Dermis blood vessel endothelial cell (primary cell): Measurements from ENCODE around the gene KRT39. TPM values are rescaled to one million over a fixed set of nuclear protein-coding genes. Genes with fewer than 3 reads are reported as not detected.
"Not testable (repeated sequence)": the region's sequence is repeated elsewhere in the genome, so short reads cannot be mapped to it uniquely, and the experiment has no call there.

ENCODE experiments used
- DNase-seq: peaks from one replicate; pipeline ENCODE4 v3.0.0; 2010
- total RNA-seq: library from RNA; depleted of rRNA; stranded (reverse); fragments of >200 nt; gene quantifications from 2 replicates; pipeline ENCODE4 v1.2.3, GENCODE V29; 2014

KRT39 gene
- not detected in 2 replicates for total RNA-seq

DNA sequence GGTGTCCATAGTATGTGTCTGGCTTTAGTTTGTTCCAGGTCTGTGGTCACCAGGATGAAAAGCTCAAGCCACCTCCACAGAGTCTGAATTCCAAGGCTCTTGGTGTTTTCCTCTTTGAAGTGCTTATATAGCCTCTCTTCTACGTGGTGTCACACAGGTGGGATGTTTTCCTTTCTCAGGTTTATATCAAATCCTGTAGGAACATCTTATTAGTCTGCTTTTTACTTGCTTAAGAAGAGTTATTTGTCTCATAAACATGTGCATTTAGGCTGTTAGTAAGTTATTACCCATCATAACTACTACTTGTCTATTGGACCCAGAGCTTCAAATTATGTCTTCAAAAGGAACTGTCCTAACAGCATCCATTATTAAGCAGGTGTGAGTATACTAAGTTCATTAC, at the start of gene KRT39:
TSS of gene KRT39 (minus strand) at position 101 of the 400 bp plus-strand sequence. CDS start at position 9, 92 bp downstream.
- DNase-seq = no peak

DNA sequence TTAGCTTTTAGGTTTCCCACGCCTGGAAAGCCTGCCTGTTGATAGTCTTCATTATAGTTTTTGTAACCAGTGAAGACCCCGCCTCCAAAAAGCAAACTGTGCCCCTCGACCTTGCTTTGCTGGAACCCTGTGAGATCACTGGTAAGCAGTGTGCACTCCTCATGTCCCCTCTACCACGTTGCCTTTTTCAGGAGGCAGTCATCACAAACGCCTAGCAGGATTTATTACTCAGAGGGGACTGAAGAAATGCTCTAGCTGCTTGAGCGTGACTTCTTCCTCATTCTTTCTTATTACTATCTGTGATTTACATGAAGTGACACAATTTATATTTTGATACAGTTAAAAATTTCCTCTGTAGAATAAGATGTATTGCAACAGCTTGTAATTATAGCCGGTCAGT, 48.7 kb upstream of the KRT39 start:
- no peak for DNase-seq

DNA sequence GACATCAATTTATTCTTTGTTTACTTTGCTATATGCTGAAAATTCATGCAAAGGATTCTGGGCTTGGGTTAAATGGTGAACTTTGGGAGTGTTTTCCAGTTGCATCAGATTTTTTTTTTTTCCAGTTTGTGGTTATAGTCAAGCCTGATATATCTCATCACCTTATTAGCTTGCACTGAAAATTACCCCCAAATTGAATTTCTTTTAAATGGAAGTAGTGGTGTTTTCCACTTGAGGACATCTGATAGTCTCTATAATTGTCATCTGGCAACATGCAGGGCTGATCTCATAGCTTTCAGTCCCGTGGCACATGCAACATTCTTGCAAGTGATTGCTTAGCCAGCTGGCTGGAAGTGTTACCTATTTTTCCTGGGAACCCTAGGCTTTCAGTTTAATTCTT, 46.9 kb upstream of the KRT39 start:
- no peak for DNase-seq

DNA sequence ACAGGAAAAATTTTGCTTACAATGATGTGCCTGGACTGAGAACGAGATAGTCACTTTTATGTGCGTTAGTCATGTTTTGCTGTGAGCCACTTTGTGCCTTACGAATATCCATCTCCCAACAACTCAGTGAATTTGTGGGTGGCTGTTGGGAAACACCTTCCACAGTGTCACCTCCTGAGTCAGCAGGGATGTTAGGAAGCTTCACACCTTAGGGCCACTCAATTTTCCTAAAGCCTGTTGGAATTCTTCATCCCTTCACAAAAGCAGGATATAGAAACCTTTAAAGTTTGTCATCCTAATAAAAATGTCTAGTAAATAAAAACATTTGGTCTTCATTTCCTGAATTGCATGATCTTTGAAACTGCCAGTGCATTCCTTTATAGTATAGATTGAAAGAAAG, 46.4 kb upstream of the KRT39 start:
- no peak for DNase-seq

DNA sequence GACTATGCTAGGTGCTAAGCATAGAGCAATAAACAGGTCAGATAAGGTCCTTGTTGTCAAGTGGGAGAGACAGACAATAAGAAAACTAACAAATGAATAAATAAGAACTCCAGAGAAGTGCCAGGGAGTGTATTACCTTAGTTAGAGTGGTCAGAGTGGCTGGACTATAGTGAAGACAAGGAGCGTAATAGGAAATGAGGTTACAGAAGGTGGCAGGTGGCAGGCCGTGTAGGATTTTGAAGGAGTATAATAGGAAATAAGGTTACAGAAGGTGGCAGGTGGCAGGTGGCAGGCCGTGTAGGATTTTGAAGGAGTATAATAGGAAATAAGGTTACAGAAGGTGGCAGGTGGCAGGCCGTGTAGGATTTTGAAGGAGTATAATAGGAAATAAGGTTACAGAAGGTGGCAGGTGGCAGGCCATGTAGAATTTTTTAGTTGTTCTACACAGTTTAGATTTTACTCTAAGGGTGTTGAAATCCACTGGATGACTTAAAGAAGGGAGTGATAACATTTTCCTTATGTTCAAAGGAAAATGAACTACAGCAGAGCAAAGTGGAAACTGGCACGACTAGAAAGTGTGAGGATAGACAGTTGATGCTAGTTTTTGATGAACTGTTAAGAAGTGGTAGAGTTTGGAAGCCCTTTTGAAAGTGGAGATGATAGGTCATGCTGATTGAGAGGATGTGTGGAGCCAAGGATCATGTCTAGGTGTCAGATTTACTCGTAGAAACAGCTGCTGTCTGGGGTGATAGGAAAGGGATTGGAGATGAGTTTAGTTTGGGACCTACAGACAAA, 45.8 kb upstream of the KRT39 start:
- no peak for DNase-seq

DNA sequence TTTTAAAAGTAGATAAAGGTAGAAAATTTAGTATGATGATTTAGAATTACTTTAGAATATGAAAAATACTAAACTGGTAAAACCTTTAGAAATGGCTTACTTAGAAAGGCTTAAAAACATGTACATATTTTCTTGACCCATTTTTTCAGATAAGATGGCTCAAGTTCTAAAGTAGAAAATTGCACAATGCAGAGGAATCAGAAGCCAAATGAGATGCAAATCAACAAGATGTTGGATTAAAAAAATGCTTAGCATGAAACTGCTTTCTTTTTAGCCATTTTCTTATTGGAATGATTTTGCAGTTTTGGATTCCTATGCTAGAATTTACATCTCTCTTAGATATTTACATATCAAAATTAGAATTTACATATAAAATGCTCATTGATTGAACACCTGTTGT, 43.7 kb upstream of the KRT39 start:
- no peak for DNase-seq

DNA sequence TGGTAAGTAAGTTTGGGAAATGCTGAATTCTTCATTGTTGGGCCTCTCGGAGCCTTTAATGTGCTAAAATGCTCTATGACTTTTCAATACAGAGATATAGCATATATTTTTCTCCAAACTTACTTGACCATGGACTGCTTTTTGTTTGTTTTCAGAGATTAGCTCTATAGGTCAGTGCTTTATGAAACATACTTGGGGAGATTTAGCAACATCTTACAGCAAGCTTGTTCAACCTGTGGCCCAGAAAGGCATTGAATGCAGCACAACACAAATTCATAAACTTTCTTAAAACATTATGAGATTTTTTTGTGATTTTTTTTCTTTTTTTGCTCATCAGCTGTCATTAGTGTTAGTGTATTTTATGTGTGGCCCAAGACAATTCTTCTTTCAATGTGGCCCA, 43.2 kb upstream of the KRT39 start:
- no peak for DNase-seq

DNA sequence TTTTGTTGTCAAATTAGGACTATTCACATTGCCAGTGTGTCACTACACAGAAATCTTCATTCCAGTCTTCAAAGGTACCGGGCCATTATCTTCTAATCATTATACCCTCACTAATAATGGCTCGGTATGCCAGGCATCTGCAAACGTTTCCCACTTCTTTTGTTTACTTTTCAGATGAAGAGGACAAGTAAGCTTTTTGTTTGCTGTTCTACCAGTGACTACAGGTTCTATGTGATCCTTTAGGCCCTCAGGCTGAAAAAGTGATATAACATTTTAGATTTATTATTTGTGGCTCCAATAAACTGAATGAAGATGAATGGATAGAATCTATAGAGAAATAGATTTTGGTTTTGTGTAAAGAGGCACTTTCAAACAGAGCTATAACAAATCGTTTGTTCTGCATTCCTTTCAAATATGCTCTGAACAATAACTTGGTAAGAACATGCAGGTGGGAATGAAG, 42.6 kb upstream of the KRT39 start:
- DNase-seq = no peak

DNA sequence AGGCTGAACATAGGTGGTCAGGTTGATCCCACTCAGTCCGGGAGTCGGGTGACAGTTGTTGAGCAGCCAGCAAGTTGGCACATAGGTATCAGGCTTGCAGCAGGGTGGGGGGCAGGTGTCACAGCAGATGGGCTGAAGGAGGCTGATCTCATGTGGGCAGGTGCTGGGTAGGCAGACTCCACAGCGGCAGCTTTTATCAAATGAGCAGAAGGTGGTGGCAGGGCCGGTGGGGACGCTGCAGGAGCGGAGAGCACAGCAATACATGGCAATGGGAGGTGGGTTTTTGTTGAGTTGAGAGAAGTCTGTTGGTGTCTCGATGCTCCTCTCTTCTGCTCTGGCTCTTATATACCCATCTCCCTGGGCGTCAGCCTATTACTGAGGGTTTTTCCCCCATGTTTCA, 42.1 kb upstream of the KRT39 start, which contains the start of gene KRTAP3-1:
TSS of gene KRTAP3-1 (minus strand) at position 318 of the 400 bp plus-strand sequence. CDS start at position 264, 54 bp downstream.
- DNase-seq = no peak

DNA sequence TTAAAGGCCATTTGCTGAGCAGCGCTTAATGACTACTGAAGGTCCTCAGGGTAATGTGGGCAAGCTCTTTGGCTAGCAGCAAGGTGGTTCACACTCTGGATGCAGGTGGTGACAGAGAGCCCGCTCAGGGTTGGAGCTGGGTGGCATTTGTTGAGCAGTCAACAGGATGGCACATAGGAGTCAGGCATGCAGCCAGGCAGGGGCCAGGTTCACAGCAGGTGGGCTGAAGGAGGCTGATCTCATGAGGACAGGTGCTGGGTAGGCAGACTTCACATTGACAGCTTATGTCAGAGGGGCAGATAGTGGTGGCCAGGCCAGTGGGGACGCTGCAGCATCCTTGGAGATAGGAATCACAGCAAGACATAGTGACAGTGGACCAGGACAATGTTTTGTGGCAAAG, 37.6 kb upstream of the KRT39 start:
- no peak for DNase-seq

DNA sequence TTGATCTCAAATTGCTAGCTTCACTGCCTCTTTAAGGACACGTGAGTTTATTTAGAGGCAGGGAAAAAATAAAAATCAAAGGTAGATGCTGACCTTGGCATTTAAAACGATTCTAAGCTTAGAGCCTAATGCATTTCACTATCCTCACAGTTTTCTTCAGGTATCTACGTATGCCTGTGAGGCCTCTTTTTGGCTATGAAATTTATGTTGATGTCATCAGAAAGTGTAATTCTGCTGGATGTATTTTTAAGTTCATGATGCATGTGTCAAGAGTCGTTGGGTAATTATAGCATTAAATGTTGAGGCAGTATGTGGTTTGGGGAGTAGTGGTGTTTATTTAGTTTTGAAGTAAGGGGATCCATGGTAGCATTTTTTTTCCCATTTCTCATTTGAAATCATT, 37.2 kb upstream of the KRT39 start:
- no peak for DNase-seq

DNA sequence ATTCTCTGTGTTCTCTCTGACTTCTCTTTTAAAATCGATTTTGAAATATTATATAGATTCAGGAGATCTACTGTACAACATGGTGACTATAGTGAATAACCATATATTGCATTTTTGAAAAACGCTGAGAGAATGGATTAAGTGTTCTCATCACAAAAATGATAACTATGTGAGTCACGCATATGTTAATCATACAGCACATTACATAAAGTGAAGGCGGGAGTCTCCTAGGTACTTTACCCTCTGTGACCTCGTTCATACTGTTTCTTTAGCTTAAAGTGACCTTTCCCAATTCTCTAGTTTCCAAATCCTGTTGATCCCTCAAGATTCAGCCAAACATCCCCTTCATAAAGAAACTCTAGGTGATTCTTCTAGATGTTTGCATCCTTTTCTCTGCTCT, 36.1 kb upstream of the KRT39 start:
- no peak for DNase-seq

DNA sequence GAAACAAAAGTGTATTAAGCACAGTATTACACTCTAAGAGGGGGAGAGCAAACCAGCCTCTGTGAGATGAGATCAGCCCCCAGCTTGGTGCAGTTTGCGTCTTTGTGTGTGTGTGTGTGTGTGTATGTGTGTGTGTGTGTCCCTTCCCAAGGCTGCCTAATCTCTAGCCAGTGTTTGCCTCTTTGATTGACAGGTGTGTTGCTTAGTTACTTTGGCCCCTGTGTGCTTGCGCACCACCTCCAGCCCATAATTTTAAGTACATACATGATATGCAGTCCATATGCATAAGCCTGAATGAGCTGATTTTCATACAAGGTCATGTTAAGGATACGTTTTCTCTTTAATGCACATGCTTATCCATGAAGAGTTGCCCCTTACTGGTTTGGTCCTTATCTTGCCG, 35.0 kb upstream of the KRT39 start:
- no peak for DNase-seq

DNA sequence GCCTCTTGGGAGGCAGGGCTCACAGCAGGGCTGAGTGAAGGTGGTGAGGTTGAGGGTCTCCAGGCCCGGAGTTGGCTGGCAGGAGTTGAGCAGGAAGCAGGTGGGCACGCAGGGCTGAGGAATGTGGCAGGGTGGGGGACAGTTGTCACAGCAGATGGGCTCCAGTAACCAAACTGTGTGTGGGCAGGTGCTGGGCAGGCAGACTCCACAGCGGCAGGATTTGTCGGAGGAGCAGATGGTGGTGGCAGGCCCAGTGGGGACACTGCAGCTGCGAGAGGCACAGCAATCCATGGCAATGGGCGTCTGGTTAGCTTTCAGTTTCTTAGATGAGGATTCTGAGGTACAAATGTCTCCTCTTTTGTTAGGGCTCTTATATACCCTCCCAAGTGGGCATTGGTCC, 32.8 kb upstream of the KRT39 start, which contains the start of gene KRTAP3-2:
TSS of gene KRTAP3-2 (minus strand) at position 344 of the 400 bp plus-strand sequence. CDS start at position 291, 53 bp downstream.
- DNase-seq = not testable (repeated sequence)

DNA sequence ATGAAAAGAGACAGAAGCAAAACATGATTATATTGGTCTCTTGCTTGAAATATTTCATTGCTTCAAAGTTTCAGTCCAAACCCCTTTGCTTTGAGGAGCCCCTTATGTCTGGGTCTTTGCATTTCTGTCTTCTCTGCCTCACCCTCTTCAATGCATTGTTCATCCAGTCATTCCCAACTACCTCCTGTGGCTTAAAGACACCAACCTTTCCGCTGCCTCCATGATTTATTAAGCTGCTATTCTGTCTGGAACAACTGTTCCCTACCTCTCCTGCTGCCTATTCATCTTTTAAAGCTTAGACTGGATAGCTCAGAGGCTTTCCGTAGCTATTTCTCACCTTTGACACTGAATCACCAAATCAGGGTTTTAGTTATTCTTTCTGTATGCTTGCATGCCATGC, 30.6 kb upstream of the KRT39 start:
- DNase-seq = no peak

DNA sequence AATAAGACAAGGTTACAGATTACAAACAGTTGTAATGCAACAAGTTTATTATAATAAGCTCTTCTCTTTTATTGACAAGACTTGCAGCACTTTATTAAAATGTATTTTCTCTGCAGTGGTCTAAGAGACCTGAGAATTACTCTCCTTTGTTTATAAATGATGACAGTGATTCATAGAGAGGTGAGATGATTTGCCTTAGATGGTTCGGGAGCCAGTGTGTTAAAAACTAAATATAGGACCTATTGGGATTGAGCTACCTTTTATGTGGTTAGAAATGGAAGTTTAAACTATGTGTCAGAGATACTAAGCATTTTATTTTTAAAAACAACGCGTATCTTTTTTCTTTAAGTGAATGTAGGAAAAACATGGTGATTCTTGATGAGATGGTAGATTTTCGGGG, 30.1 kb upstream of the KRT39 start:
- DNase-seq = no peak

DNA sequence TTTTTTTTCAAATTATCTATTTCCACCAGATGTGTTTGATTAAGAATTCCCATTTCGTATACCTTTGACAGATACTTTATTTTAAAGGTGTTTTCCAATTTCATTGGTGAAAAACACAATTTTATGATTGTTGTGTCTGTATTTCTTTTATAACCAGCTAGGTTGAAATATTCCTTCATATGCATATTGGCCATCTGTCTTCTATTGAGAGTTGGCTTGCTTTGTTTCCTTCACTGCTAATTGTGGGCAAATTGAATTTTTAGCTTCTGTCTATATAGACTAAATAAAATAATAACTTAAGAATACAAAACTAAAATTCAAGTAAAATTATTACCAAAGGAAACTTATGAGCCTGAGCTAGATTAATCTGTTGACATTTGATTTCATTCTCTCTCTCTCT, 28.4 kb upstream of the KRT39 start:
- DNase-seq = no peak

DNA sequence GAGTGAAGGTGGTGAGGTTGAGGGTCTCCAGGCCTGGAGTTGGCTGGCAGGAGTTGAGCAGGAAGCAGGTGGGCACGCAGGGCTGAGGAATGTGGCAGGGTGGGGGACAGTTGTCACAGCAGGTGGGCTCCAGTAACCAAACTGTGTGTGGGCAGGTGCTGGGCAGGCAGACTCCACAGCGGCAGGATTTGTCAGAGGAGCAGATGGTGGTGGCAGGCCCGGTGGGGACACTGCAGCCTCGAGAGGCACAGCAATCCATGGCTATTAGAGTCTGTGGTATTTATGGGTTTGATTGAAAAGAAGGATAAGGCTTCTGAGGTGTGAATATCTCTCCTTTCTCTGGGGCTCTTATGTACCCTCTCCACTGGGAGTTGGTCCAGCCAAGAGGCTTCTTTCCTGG, 27.1 kb upstream of the KRT39 start, which contains the start of gene KRTAP3-3:
TSS of gene KRTAP3-3 (minus strand) at position 326 of the 400 bp plus-strand sequence. CDS start at position 259, 67 bp downstream.
- no peak for DNase-seq

DNA sequence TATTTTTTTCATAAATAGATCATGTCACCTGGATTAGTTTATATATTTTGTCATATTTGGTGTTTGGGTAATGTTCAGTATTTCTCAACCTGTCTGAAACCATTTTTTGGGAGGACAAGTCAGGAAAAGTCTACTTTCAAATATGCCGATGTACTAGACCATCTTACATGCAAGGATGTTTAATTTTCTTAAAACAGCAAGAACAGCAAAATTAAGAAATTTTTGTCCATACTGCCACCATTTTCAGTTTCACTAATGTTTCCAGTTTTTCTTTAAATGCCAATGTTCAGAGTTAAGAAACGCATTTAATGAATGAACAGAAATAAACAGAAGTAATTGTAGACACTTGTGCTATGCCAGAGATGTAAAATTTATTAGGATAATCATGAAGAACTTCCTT, 26.3 kb upstream of the KRT39 start:
- no peak for DNase-seq

DNA sequence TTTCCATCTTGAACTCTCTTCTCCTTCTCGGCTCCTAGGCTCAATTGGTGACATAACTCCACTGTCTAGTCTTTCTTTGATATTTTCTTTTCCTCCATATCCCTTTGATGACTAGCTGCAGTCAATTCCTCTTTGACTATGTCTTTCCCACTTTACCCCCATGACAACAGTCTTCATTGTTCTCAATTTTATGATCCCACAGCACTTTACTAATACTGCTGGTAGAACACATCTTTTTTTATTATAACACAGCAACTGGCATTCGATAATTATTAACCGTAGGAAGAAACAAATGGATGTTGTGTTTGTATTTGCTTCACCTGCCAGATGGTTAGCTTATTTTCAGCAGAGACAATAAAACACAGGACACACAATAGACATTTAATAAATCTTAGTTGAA, 25.9 kb upstream of the KRT39 start:
- DNase-seq = no peak

DNA sequence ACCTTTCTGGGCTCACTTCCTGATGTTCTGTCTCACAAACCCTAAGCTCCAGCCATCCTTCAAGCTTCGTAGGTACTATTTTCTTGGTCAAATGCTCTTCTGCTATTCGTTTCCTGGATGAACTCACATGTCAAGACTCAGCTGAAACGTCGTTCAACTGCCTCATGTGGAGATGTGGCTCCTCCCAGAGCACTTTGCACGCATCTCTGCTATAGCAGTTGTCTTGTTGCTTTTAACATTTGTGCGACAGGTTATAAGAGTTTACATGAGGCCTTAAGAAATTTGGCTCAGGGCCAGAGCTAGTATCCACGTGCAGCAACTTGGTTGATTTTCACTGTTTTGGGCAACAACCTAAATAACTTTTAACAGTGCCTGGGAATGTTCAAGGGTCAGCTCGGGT, 20.2 kb upstream of the KRT39 start:
- no peak for DNase-seq

DNA sequence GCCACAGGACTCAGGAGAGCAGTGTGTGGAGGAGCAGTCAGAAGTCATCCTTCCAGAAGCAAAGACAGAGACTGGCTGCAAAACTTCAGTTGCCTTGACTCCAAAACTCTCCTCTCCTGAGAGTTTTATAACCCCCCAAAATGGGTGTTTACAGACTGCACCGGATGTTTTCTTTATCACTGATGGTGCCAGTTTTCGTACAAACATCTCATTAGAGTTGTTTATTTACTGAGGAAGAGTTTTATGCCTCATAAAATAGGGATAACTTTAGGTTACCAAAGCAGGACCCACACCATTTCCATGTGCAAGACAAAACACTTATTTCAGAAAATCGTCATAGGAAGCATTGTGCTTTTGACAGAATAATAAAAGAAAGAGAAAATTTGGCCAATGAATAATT, 17.5 kb upstream of the KRT39 start, which contains the start of gene KRT40:
TSS of gene KRT40 (minus strand) at position 101 of the 400 bp plus-strand sequence. CDS start at position 48, 53 bp downstream.
- DNase-seq = no peak

DNA sequence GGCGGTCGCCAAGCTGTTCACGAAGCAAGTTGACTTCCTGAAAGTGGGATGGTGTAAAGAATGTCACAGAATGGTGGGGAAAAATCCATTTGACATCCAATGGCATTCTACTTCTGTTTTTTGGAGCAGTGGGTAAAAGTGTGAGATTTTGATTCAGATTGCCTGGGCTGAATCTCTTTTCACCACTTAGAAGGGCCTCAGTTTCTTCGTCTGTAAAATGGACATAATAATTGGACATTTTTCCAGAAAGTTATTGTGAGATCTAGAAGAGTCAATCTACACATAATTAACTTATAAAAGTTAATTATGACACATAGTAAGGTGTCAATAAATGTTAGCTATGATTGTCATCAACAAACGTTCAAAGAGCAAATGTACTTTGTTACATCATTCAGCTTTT, 14.4 kb upstream of the KRT39 start:
- no peak for DNase-seq

DNA sequence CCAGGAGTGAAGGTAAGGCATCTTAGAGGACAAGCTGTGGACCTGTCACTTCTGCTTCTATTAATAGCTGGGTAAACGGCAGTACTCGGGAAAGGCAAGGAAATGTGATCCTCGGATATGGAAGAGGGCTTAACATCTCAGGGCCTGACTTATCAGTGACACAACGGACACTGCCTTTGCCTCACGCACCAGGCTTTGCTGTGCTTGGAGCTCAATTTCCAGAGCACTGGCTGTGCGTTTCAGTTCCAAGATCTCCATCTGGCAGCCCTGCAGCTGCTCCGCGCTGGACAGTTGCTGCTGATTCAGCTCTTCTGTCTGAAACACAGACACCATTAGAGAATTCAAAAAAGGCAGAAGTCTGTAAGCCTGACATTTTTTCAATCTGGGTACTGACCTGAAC, 13.8 kb upstream of the KRT39 start:
- DNase-seq = no peak
